ENCODE data around the gene ZXDC. TPM values are rescaled to one million over a fixed set of nuclear protein-coding genes. Genes with fewer than 3 reads are reported as not detected.

ZXDC gene
- total and polyA plus RNA-seq, 2 donors (not counting 3 experiments of a cell fraction or from before 2014, with no cell fraction given): 15.2 to 22.6 TPM

GRCh38 chr3:126436826-126437717 lies 38.6 kb downstream of the ZXDC start:
- no peaks in the 10 kb centered on the region for H3K9me3 ChIP-seq (replicated peaks; ENCODE audit: control insufficient read depth, insufficient read depth, low read length)
- POLR2A ChIA-PET: no interaction called here
- no TSS peak for BruUV-seq (replicated peaks)
- H3K27me3 ChIP-seq (ENCODE audit: control insufficient read depth in 2 of 2, insufficient read depth in 2 of 2, low read length in 2 of 2): no peaks in the 10 kb centered on the region
- dilution Hi-C loops (cut with MboI; ENCODE audit: extremely low pct_ligation_motif_present, low sequenced_read_pairs) (no loop called here), intact Hi-C loops (cut with micrococcal nuclease) (no loop called here)
- no peak overlapping the region for H3K27ac ChIP-seq (ENCODE audit: insufficient read depth, low read depth, low read length)
- CTCF ChIA-PET: no interaction called here
- DNase-seq (ENCODE audit: low read depth, low spot score) (no peak), FAIRE-seq (no peak)
- H3K9me1 ChIP-seq (replicated peaks; ENCODE audit: control insufficient read depth, extremely low read depth, insufficient read depth, low read length): no peaks in the 10 kb centered on the region
- H3K4me3 ChIP-seq (replicated peaks in 1 of 3; ENCODE audit: insufficient read depth in 1 of 3, low read depth in 1 of 3, low read length in 3 of 3): no peak overlapping the region
- no peaks in the 10 kb centered on the region for H4K20me1 ChIP-seq (replicated peaks; ENCODE audit: control insufficient read depth, extremely low read depth, insufficient read depth, low read length)
- TF ChIP-seq MYC (IDR thresholded peaks at IDR 0.05; ENCODE audit: low read depth, low read length) (no peak), FOS (IDR thresholded peaks at IDR 0.05; ENCODE audit: borderline replicate concordance, insufficient read depth, low read length) (no peak), CTCF (IDR thresholded peaks at IDR 0.05; ENCODE audit: extremely low read depth in 1 of 2, insufficient read depth in 1 of 2, low read depth in 1 of 2, low read length in 2 of 2) (no peak), POLR2AphosphoS5 (IDR thresholded peaks at IDR 0.05; ENCODE audit: insufficient read depth, low read depth, low read length) (no peak), GATA2 (IDR thresholded peaks at IDR 0.05; ENCODE audit: insufficient read depth, insufficient read length, low read depth, low read length) (no peak), EZH2 (IDR thresholded peaks at IDR 0.05; ENCODE audit: borderline replicate concordance, low read depth, low read length, severe bottlenecking) (no peak), JUN (IDR thresholded peaks at IDR 0.05; ENCODE audit: borderline replicate concordance, insufficient read depth, insufficient read length, low read depth) (no peak), POLR2A (IDR thresholded peaks at IDR 0.05; ENCODE audit: low read depth, low read length) (no peak)
- no peaks in the 10 kb centered on the region for H3K79me2 ChIP-seq (ENCODE audit: control insufficient read depth, insufficient read depth, low read length)
- no peak overlapping the region for H3K9ac ChIP-seq (replicated peaks; ENCODE audit: extremely low read depth, insufficient read depth, low read length)
- peaks cover 0 to 5% of the 10 kb centered on the region in 2 experiments for H3K36me3 ChIP-seq (ENCODE audit: control insufficient read depth in 2 of 2, extremely low read depth in 1 of 2, insufficient read depth in 2 of 2, low read length in 2 of 2)
- H3K4me2 ChIP-seq (ENCODE audit: insufficient read depth, low read length): no peak overlapping the region
- H2AFZ ChIP-seq (ENCODE audit: low read depth, low read length): no peak overlapping the region
- no peaks in the 10 kb centered on the region for H3K4me1 ChIP-seq (ENCODE audit: control insufficient read depth, extremely low read depth, insufficient read depth, low read length)

Measured in endothelial cell of umbilical vein (primary cell).